HG02623 (cell line): ENCODE data around the gene FGFR2.

Experiments
- ATAC-seq: cut with Tn5 transposase; IDR thresholded peaks from one replicate; pipeline ENCODE4 v1.9.1; 2021; ENCODE audit warnings: moderate library complexity; ENCODE audit not compliant: unreplicated experiment

The FGFR2 gene

DNA sequence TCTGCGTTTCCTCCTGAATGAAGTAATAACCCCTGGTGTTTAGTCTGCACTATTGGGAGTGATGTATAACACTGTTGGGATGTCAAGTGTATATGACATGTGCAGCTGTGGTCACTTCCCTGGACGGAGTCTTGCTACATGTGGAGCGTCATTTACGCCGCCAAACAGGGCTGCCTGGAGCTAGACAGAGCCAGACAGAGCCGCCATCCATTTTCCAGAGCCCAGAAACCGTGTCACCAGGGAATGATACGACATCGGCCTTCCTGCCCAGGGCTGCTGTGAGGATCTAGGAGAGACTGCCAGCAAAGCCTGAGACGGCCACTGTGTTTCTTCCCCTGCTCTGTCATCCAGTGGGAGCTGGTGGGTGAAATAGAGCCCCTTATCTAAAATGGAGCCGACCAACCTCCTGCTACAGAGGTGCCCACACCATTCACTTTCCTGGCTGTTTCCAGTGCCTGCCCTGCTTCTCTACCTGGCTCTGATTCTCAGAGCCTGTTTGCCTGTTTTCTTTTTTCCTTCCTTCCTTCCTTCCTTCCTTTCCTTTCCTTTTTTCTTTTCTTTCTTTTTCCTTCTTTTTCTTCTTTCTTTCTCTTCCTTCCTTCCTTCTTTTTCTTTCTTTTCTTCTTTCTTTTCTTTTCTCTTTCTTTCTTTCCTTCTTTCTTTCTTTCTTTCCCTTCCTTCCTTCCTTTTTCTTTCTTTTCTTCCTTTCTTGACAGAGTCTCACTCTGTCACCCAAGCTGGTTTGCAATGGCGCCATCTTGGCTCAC, 13.3 kb upstream of the FGFR2 start:
- no peak for ATAC-seq

DNA sequence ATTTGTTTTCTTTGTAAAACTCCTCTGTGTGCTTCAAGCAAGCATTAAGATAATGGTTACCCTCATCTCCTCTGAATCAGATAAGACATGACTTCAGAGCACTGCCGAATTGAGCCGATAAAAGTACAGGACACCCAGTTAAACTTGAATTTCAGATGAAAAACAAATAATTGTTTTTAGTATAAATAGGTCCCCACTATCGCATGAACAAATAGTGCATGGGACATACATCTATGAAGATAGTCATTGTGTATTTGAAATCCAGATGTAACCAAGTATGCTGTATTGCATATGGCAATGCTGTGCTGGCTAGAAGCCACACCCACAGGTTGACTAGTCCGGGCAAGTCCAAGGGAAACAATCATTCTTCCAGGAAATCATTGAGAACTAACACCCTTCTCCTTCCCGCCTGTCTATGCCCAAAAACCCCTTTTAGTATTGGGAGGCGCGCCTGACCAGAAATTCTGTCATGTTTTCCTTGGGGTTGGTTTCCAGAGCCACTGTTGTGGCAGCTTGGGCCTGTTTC, 12.6 kb upstream of the FGFR2 start:
- no peak for ATAC-seq

DNA sequence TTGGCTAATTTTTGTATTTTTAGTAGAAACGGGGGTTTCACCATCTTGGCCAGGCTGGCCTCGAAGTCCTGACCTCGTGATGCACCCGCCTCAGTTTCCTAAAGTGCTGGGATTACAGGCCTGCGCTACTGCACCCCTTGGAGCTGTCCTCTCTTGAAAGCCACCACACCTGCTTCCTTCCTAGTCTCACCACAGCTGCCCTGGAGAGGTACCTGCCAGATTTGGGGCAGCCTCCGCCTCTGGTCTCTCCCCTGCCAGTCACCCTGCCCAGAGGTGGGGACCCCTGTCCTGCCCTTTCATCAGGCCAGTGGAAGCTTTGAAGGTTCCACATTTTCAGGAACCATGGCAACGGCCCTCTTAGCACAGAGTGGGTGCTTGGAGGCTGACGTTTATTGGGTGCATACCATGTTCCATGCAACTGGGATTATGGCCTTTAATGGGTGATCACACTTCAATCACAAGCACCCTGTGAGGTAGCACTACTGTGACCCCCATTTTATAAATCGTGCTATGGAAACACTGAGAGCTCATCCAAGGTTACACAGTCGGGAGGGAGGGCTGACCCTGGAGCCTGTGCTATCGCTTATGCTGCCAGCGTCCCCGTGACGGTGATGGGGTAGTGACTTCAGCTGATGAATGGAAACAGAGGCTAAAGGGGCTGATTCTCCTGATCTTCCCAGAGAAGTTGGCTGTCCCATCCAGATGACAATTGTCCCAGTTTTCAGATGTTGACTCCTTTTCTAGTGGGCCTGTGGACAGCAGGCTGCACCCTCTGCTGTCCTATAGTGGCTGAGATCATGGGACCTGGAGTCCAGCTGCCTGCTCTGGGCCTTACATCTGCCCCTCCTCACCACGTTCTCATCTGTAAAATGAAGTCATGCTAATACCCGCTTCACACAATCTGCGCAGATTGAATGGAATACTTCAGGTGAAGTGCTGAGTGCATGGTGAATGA, 11.5 kb upstream of the FGFR2 start:
- no peak for ATAC-seq

DNA sequence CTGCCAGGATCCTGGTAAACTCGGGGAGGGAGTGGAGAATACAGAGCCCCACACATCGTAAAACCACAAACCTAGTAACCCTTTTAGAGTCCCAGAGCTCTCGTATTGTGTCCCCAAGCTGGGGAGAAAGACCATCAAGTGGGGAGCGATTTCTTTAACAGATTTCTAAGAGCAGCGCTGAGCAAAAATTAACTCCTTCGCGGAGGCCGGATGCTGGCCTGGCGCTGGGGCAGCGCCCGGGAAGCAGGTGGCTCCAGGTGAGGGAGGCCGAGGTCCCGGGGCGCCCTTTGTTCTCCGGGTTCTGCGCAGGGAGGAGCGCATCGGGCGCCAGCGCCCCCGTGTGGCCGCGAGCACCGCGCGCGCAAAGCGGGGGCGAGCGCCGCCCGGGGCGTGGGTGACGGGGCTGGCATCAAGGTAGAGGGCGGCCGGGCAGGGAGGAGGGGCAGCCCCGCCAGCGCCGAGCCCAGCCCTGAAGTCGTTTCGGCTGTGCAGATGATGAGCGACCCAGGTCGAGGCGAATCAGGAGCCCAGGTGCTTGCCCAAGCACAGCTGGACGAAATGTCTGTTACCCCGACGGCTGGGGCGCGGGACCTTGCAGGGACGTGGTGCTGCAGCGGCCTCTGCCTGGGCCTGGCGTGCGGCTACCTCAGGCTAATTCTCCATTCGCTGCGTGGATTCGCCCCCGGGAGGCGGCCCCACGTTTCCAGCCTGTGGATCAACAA, 10.4 kb upstream of the FGFR2 start:
- no peak for ATAC-seq

DNA sequence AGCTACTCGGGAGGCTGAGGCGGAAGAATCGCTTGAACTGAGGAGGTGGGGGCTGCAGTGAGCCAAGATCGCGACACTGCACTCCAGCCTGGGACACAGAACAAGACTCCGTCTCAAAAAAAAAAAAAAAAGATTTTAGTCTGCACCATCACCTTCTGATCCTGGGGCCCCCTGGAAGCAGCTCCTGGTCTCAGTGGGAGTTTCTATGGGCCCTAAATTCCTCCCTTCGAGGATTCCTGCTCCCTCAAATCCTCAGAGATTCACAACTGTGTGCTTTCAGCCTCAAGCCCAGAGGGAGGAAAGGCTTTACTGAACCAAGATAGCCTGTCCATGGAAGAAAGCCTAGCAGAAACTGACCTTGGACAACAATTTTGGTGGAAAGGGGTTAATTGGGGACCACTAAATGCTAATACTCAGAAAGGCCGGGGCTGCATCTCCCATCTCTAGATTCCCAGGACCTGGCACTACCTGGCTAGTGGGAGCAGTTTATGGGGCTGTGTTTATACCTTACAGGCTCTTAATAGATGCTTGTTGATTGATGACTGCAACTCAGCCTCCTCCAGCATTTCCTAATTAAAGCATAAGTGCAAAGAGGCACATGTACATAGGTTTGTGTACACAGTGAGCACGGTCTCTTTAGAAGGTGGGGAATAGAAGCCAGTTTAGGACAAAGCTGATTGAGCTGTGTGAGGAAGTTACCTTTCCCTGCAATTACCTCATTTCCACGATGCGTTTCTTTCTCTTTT, 9.2 kb upstream of the FGFR2 start:
- ATAC-seq, result no peak

DNA sequence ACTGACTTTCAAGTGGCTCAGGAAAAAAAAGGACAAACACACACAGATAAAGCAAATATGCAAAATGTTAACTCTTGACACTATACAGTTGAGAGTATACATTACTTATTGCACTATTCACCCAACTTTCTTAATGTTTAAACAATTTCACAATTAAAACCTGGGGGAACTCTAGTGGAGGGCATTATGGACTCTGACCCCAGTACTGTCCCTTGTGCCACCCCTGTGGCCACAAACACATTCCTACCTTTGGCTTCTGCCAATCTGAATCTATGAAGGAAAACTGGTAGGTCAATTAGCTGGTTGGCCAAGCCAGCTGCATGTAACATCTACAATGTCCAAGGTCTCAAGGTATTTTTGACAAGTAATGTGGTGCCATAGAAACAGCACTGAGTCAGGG, 7.5 kb upstream of the FGFR2 start:
- no peak for ATAC-seq

DNA sequence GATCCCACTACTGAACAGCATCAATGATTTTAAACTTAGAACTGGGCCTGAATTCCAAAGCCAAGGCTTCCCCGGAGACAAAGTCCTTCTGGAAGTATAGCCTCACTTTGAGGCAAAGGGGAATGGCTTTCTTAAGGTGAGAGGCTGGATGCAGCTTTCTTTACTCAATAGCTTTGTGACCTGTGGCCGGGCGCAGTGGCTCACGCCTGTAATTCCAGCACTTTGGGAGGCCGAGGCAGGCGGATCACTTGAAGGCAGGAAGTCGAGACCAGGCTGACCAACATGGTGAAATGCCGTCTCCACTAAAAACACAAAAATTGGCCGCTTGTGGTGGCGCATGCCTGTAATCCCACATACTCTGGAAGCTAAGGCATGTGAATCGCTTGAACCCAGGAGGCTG, 3.2 kb upstream of the FGFR2 start:
- ATAC-seq, result no peak

DNA sequence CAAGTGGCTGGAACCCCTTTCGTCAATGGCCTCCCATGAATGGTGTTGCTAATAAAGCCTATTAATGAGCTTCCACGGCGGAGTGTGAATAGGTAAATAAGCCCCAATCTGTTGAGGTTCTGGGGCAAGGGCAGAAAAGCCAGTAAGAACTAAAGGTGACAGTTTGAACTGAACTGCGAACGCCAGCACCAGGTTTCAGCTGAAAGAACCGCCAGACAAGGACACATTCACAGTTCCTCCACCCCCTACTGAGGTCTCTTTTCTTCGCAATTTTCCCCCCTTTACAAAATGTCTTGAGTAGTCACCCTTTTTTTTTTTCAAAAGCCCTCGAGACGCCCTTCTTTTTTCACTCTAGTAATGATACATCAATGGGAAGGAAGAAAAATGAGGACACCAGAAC, 2.4 kb upstream of the FGFR2 start:
- ATAC-seq, result no peak

DNA sequence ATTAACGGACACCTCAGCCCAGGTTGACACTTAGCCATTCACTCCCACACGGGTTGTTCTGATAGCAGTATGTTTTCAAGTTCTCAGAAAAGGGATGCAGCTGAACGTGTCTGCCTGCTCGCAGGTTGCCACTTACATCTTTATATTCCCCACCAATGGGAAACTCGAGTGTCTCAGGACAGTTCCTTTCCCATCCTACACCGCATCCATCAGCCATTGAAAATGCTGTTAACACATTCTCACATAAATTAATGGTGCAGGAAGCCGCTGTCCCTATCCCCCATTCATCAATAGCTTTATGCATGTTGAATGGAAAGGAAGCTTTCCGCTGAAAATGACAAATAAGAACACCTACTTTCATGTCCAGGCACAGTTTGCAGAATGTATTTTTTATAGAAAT, 1.7 kb upstream of the FGFR2 start:
- no peak for ATAC-seq

DNA sequence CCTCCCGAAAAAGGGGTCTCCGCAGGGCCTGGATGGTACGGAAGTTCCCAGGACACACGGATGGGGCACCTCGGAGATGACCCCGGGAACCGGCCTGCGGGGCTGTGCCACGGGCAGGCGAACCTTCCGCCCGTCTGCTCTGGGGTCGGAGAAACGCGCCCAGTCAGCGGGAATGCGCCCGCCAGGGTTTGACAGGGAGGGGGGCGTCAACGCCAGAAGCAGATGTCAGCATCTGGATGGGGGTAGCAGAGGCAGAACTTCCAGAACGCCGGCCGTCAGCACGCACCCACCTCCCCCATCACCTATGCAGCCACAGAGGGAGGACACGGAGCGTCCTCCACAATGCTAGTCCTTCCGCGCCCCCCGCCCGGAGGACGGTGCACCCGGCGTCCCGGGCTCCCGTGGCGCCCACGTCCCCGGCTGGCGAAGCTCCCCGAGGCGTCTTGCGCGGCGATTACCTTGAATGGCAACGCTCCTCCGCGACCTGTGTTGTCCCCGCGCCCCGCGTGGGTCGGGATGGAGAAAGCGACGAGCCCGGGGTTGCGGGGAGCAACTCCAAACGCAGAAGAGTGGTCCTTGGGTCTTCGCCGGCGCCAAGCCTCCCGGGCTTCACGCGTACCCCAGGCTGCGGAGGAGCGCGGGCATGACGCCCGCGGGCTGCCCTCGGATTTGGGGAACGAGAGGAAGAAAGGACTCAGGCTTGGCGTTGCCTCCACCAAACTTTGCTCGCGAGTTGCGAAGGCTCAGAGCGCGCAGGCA, 561 bp downstream of the FGFR2 start:
- ATAC-seq, result no peak

DNA sequence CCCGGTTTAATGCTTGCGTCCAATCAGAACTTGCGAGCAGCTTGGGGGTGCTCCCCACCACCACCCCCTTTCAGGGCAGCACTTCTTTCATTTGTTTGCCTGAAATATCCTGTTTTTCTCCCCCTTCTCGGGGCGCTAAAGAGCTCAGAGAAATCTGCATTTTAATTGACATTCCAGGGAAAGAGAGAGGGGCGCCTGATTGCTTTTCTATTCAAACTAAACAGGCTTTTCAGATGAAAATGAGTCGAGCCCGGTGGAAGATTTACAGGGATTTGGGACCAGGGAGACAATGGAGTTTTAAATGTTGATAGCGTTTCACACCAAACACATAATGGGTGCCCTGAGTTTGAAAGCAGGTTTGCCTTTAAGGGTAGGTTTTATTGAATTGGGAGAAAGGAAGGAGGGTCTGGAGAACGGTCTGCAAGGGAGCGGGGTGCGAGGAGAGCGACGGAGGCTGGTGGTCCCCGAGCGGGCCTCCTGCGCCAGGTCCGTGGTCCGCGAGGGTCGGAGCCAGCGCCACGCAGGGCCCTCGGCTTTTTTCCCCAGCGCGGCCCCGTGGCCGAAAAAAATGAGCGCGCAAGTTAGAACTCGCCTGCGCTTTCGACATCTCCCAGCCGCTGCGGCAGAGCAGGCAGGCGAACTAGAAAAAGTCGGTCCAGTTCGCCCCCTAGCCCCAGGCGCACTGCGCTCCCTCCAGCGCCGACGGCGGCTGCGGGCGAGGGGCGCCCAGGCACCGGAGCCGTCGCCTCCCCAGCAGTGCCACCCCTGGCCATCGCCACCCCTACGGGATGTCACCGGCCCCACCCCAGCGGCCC, 1.3 kb downstream of the FGFR2 start:
- ATAC-seq, result no peak

DNA sequence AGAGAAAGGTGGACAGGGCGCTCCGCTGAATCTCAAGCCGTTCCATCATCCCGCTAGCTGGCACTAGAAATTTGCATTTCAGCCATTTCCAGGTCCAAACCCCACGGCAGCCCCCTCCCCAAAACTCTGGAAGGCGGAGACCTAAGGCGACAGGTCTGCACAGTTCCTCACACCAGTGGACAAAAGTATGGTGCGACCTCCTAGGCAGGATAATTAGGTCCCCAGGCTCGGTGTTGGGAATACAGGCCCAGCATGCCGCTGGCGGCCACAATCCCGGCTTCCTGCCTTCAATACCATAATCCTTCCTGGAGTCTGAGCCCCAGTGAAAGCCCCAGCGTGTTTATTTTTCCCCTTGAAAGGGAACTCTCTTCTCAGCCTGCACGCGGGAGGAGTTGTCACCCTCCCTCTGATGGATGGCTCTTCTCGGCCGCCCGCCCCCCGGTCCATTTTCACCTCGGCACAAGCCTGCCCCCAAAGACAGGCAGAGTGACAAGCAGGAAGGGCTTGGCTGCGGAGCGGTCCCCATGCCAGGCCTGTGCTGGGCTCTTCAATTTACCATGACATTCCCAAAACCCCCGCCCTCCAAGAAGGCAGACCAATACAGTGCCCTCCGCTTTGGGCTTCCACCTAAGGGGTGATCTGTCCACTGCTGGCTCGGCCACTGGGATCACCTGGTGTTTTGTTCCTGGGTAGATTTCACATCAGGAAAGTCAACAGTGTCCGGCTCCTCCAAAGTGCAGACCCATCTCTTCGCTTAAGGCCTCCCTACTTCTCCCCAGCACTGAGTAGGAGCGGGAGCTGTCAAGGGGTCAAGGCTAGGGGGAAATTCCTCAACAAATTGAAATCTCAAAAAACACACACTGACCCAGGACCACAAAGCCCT, 2.2 kb downstream of the FGFR2 start:
- no peak for ATAC-seq

DNA sequence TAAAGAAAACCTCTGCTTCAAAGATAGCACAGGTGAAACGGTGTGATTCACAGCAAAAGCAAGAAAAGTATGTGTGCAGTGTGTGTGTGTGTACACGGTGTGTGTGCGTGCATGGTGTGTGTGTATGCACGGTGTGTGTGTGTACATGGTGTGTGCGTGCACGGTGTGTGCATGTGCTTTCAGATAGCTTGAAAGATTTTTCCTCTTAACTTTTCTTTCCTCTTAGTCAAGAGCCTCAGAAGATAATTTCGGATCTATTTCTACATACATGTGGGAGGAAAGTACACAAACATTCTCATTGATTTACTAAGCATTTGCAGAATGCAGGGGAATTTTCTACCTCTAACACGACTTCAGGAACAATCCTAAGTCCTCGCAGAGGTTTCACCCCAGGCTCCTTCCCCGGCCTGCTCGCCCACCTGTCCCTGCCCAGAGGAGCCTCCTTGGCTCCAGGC, 2.9 kb downstream of the FGFR2 start:
- ATAC-seq, result no peak

DNA sequence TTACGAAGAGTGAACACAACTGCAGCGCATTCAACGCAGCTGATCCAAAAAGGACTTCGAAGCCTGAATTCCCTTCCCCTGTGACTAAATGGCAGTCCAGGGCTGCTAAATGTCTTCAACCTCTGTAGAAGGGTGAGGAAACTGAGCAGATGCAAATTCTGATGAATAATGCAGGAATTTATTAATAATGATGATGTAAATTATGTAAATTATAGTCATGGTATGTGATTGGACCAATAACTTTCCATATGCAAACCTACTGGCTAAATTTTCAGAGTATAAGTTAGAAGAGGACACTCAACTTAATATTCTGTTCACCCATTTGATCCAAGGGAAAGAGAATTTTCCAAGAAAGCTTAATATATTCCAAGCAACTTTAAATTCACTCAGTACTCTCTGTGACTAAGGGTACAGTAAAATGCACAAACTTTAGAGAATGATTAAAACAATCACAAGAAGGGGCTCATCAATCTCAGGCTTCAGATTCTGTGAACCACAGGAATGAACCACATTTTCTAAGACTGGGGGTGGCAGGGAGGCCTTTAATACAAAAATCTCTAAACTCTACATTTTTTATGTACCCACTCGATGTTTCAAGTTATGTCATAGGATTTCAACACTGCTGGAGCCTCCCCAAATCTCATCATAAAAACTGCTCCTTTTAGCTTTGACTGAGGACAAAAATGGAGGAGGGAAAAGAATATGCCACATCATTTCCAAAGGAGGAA, 3.5 kb downstream of the FGFR2 start:
- ATAC-seq, result no peak

DNA sequence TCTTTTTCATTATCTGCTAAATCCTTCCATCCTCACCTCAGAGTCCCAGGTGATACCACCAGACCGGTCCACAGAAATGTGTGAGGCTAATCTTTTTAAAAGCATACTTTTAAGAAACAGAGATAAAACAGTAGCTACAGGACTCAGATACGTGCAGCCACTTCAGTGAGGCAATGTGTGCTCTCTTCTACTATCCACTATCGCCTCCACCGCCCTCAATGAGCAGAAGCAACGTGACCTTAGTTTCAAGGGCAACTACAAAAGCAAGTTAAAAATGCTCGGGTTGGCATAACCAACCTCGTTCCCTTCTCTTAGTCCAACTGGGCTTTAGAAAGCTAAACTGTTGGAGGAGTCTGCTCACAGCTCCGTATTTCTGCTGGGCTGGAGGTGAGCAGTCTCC, 4.2 kb downstream of the FGFR2 start:
- no peak for ATAC-seq

DNA sequence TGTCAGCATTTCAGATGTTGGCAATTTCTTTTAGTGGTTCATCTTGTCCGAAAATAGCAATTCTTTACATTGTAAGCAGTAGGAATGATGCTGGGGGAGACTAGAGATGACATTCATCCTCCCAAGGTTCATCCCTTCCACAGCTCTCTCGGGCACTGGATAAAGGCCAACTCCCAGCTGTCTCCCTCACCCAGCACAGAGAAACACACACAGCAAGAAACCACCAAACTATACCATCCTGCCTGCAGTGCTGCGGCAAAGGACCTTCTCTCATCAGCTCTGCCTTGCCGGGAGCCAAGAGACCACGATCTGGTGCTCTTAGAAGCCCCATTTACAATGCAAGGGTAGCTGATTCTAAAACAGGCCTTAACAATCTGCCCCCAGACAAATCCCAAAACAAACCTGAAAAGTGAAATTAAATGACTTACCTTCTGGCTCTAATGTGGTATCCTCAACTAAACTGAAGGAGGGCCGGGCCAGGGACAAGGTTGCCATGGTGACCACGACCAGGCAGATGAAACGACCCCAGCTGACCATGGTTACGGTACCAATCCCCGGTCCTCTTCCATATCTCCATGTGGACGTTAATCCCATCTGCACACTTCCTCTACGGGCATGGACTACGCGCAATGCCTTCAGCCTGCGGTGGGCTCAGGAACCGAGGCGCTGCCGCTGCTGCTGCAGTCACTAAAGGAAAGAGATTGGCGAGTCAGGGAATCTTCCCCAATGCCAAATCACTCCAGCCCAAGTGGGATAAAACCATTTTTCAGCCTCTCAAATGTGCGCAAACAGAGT, 4.8 kb downstream of the FGFR2 start:
- no peak for ATAC-seq
